D721Med (cell line): Measurements from ENCODE around the gene MET.
A peak's percentile ranks its signal among the peaks of the same experiment; 100 is the strongest.
"Not testable (repeated sequence)": the region's sequence is repeated elsewhere in the genome, so short reads cannot be mapped to it uniquely, and the experiment has no call there.

Experiments used
- DNase-seq: peaks from one replicate; pipeline ENCODE4 v3.0.0; 2011; ENCODE audit warnings: low spot score; ENCODE audit not compliant: insufficient read length
- FAIRE-seq: peaks from 2 replicates; lab custom pipeline; 2011; peaks lifted over from hg19 to GRCh38; lab: Jason Lieb, UNC
- CTCF ChIP-seq: IDR thresholded peaks from 2 replicates; pipeline ENCODE4 v1.5.1; 2012; ENCODE audit warnings: mild to moderate bottlenecking, control low read depth; ENCODE audit not compliant: insufficient read depth; ENCODE audit errors: missing control alignments

The MET gene

GRCh38 chr7:116752305-116753074 lies 80.5 kb downstream of the MET start:
- DNase-seq (no peak), FAIRE-seq (no peak)
- TF ChIP-seq CTCF = no peak

- no peak for FAIRE-seq
- TF ChIP-seq CTCF = no peak
These were observed 81.1 kb downstream of the MET start for GRCh38 chr7:116753130-116753529.

GRCh38 chr7:116754186-116754585 lies 82.2 kb downstream of the MET start:
- TF ChIP-seq CTCF = no peak
- no peak for FAIRE-seq
- no peak for DNase-seq

More at GRCh38 chr7:116753130-116753529, 81.1 kb downstream of the MET start:
- DNase-seq = no peak

GRCh38 chr7:116757283-116757682 lies 85.3 kb downstream of the MET start:
- DNase-seq (no peak), FAIRE-seq (no peak)
- no peak for TF ChIP-seq CTCF

DNA sequence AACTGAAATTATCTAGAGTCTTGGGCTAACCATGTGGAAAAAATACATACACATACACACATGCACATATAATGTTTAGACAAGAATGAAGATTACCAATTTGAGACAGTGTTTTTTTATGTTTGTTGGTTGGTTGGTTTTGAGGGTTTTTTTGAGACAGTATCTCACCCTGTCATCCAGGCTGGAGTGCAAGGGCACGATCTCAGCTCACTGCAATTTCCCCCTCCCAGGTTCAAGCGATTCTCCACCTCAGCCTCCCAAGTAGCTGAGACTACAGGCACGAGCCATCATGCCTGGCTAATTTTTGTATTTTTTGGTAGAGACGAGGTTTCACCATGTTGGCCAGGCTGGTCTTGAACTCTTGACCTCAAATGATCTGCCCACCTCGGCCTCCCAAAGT lies 87.6 kb downstream of the MET start:
- not testable (repeated sequence) for FAIRE-seq, DNase-seq

DNA sequence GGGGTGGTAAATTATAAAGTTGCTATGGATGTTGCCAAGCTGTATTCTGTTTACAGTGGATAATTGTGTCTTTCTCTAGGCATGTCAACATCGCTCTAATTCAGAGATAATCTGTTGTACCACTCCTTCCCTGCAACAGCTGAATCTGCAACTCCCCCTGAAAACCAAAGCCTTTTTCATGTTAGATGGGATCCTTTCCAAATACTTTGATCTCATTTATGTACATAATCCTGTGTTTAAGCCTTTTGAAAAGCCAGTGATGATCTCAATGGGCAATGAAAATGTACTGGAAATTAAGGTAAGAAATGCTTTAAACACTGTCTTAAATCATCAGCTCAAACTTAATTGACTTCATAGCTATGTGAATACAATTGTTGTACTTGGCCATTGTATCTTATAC lies 91.0 kb downstream of the MET start:
- DNase-seq (no peak), FAIRE-seq (no peak)
- peak; percentile 4 for TF ChIP-seq CTCF

GRCh38 chr7:116763647-116764046 lies 91.7 kb downstream of the MET start:
- no peak for FAIRE-seq
- TF ChIP-seq CTCF = no peak

More at GRCh38 chr7:116763647-116764046, 91.7 kb downstream of the MET start:
- DNase-seq = no peak
